ENCODE data around the gene FN1. TPM values are rescaled to one million over a fixed set of nuclear protein-coding genes. Genes with fewer than 3 reads are reported as not detected.

The FN1 gene
- total and polyA plus RNA-seq, 2 donors (not counting 3 experiments of a cell fraction or from before 2014, with no cell fraction given): 3,221 to 3,740 TPM

DNA sequence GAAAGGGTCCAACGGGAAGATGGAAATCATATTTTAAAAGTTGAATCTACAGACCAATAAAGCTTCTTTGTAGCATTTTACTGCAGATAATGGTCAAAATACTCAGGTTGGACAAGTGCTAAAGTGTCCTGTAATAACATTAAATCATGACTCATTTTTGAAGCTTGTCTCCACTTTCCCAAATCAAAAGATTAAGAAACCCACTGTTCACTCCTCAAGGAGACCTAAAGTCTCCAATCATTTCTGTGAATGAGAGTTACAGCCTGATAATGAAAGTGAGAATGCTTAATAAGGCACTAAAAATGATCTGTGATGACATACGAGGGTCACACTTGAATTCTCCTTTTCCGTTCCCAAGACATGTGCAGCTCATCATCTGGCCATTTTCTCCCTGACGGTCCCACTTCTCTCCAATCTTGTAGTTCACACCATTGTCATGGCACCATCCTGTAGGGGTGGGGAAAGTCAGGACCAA is 70.6 kb downstream of the FN1 start:
- H3K9me3 ChIP-seq (replicated peaks; ENCODE audit: control insufficient read depth, insufficient read depth, low read length): no peaks in the 10 kb centered on the region
- peaks cover 51 to 79% of the 10 kb centered on the region in 2 experiments for H3K36me3 ChIP-seq (ENCODE audit: control insufficient read depth in 2 of 2, extremely low read depth in 1 of 2, insufficient read depth in 2 of 2, low read length in 2 of 2)
- no peaks in the 10 kb centered on the region for H3K79me2 ChIP-seq (ENCODE audit: control insufficient read depth, insufficient read depth, low read length)
- POLR2A ChIA-PET: no interaction called here
- FAIRE-seq (no peak), DNase-seq (ENCODE audit: low read depth, low spot score) (no peak)
- H3K4me3 ChIP-seq (replicated peaks in 1 of 3; ENCODE audit: insufficient read depth in 1 of 3, low read depth in 1 of 3, low read length in 3 of 3): no peak overlapping the region
- no peak overlapping the region for H3K27ac ChIP-seq (ENCODE audit: insufficient read depth, low read depth, low read length)
- dilution Hi-C loops (cut with MboI; ENCODE audit: extremely low pct_ligation_motif_present, low sequenced_read_pairs): no loop called here
- H3K9ac ChIP-seq (replicated peaks; ENCODE audit: extremely low read depth, insufficient read depth, low read length): no peak overlapping the region
- CTCF ChIA-PET: no interaction called here
- intact Hi-C loops (cut with micrococcal nuclease): no loop called here
- H3K9me1 ChIP-seq (replicated peaks; ENCODE audit: control insufficient read depth, extremely low read depth, insufficient read depth, low read length): no peaks in the 10 kb centered on the region
- no TSS peak for BruUV-seq (replicated peaks)
- H3K27me3 ChIP-seq (ENCODE audit: control insufficient read depth in 2 of 2, insufficient read depth in 2 of 2, low read length in 2 of 2): no peaks in the 10 kb centered on the region
- H2AFZ ChIP-seq (ENCODE audit: low read depth, low read length): no peak overlapping the region
- no peak for TF ChIP-seq POLR2AphosphoS5 (IDR thresholded peaks at IDR 0.05; ENCODE audit: insufficient read depth, low read depth, low read length)
- no peak for TF ChIP-seq POLR2A (IDR thresholded peaks at IDR 0.05; ENCODE audit: low read depth, low read length)
- TF ChIP-seq MYC (IDR thresholded peaks at IDR 0.05; ENCODE audit: low read depth, low read length): no peak
- no peak for TF ChIP-seq FOS (IDR thresholded peaks at IDR 0.05; ENCODE audit: borderline replicate concordance, insufficient read depth, low read length)
- TF ChIP-seq EZH2 (IDR thresholded peaks at IDR 0.05; ENCODE audit: borderline replicate concordance, low read depth, low read length, severe bottlenecking): no peak
- TF ChIP-seq CTCF (IDR thresholded peaks at IDR 0.05; ENCODE audit: extremely low read depth in 1 of 2, insufficient read depth in 1 of 2, low read depth in 1 of 2, low read length in 2 of 2): no peak
- H3K4me2 ChIP-seq (ENCODE audit: insufficient read depth, low read length): no peak overlapping the region
- H4K20me1 ChIP-seq (replicated peaks; ENCODE audit: control insufficient read depth, extremely low read depth, insufficient read depth, low read length): no peaks in the 10 kb centered on the region
- no peaks in the 10 kb centered on the region for H3K4me1 ChIP-seq (ENCODE audit: control insufficient read depth, extremely low read depth, insufficient read depth, low read length)

Measured in endothelial cell of umbilical vein (primary cell).